DND-41 (cell line): Measurements from ENCODE around the gene C17orf50.

Experiments
- ATAC-seq: fragments of 200-7000 bp; cut with Tn5 transposase; 3 replicates; pipeline ENCODE4 v1.9.1; 2021; ENCODE audit warnings: low read depth; ENCODE audit not compliant: insufficient read depth
- DNase-seq: peaks from one replicate; pipeline ENCODE4 v3.0.0-alpha.2; 2020
- H2AFZ ChIP-seq: 2 replicates; pipeline ENCODE4 v1.6.0; 2012; ENCODE audit warnings: low read depth, low read length
- H3K27ac ChIP-seq: 2 replicates; pipeline ENCODE4 v1.5.1; 2012; ENCODE audit warnings: low read length, inconsistent platforms
- H3K27me3 ChIP-seq: fragments of 200-600 bp; sonication (generic); 2 replicates; pipeline ENCODE4 v1.6.0; 2012; ENCODE audit warnings: low read length, mild to moderate bottlenecking, inconsistent platforms; ENCODE audit not compliant: insufficient read depth, poor library complexity
- H3K36me3 ChIP-seq: 2 replicates; pipeline ENCODE4 v1.5.1; 2012; ENCODE audit warnings: low read length, inconsistent platforms; ENCODE audit not compliant: insufficient read depth
- H3K4me1 ChIP-seq: 2 replicates; pipeline ENCODE4 v1.5.1; 2012; ENCODE audit warnings: mild to moderate bottlenecking, low read length; ENCODE audit not compliant: insufficient read depth
- H3K4me2 ChIP-seq: 2 replicates; pipeline ENCODE4 v1.6.0; 2012; ENCODE audit warnings: mild to moderate bottlenecking, moderate library complexity, low read length, inconsistent platforms; ENCODE audit not compliant: insufficient read depth
- H3K4me3 ChIP-seq, 2 experiments: fragments of 200-600 bp in 1 of 2; shearing (Covaris generic) in 1 of 2; 2 replicates each; pipeline ENCODE4 v1.5.1; 2012 to 2016; ENCODE audit warnings: inconsistent platforms in 2 of 2, low read length in 2 of 2, mild to moderate bottlenecking in 2 of 2, low read depth in 1 of 2, moderate library complexity in 1 of 2
- H3K79me2 ChIP-seq: 2 replicates; pipeline ENCODE4 v1.6.0; 2012; ENCODE audit warnings: low read length, inconsistent platforms; ENCODE audit not compliant: insufficient read depth
- H3K9ac ChIP-seq: 2 replicates; pipeline ENCODE4 v1.6.0; 2012; ENCODE audit warnings: low read depth, mild to moderate bottlenecking, inconsistent platforms, low read length, moderate library complexity
- H3K9me3 ChIP-seq: 2 replicates; pipeline ENCODE4 v1.5.1; 2012; ENCODE audit warnings: low read length, moderate library complexity, mild to moderate bottlenecking, inconsistent platforms; ENCODE audit not compliant: insufficient read depth, severe bottlenecking
- H4K20me1 ChIP-seq: 2 replicates; pipeline ENCODE4 v1.6.0; 2012; ENCODE audit warnings: low read length; ENCODE audit not compliant: insufficient read depth
- CTCF ChIP-seq: IDR thresholded peaks from 2 replicates; pipeline ENCODE4 v1.5.1; 2012; ENCODE audit warnings: borderline replicate concordance, low read length, moderate library complexity, mild to moderate bottlenecking; ENCODE audit not compliant: poor library complexity, severe bottlenecking; ENCODE audit errors: extremely low read depth
- EZH2 ChIP-seq: IDR thresholded peaks from 3 replicates; pipeline ENCODE4 v1.6.1; 2012; ENCODE audit warnings: borderline replicate concordance, low read depth, mild to moderate bottlenecking, moderate library complexity, low read length, inconsistent platforms; ENCODE audit not compliant: severe bottlenecking

C17orf50 gene

GRCh38 chr17:35744830-35745229 lies 15.9 kb upstream of the C17orf50 start:
- Histone ChIP-seq H2AFZ (no peak overlapping the region), H3K4me1 (peaks cover 2% of the 10 kb centered on the region), H3K79me2 (no peaks in the 10 kb centered on the region), H3K36me3 (no peaks in the 10 kb centered on the region), H3K27me3 (peaks cover 14% of the 10 kb centered on the region), H3K9ac (no peak overlapping the region), H3K27ac (no peak overlapping the region), H3K4me3 (no peak overlapping the region), H4K20me1 (peaks cover 9% of the 10 kb centered on the region), H3K4me2 (no peak overlapping the region), H3K9me3 (no peaks in the 10 kb centered on the region)
- DNase-seq (no peak), ATAC-seq (no peak)
- TF ChIP-seq EZH2 (no peak), CTCF (no peak)

GRCh38 chr17:35745246-35745645 lies 15.4 kb upstream of the C17orf50 start:
- Histone ChIP-seq H3K4me2 (no peak overlapping the region), H2AFZ (no peak overlapping the region), H3K27ac (no peak overlapping the region), H3K9ac (no peak overlapping the region), H3K4me3 (no peak overlapping the region), H3K4me1 (peaks cover 6% of the 10 kb centered on the region), H3K79me2 (no peaks in the 10 kb centered on the region), H3K27me3 (peaks cover 18% of the 10 kb centered on the region), H3K9me3 (no peaks in the 10 kb centered on the region), H4K20me1 (peaks cover 9% of the 10 kb centered on the region), H3K36me3 (no peaks in the 10 kb centered on the region)
- DNase-seq (no peak), ATAC-seq (no peak)
- TF ChIP-seq EZH2 (no peak), CTCF (no peak)

- Histone ChIP-seq H2AFZ (no peak overlapping the region), H3K9ac (no peak overlapping the region), H3K27ac (no peak overlapping the region), H3K27me3 (peaks cover 24% of the 10 kb centered on the region), H3K4me1 (peaks cover 11% of the 10 kb centered on the region), H3K9me3 (no peaks in the 10 kb centered on the region), H3K4me3 (no peak overlapping the region), H4K20me1 (peaks cover 9% of the 10 kb centered on the region), H3K4me2 (no peak overlapping the region), H3K36me3 (no peaks in the 10 kb centered on the region), H3K79me2 (no peaks in the 10 kb centered on the region)
- ATAC-seq (no peak), DNase-seq (no peak)
- TF ChIP-seq CTCF, result no peak
- TF ChIP-seq EZH2, result no peak
Measured at GRCh38 chr17:35745749-35746320, 14.9 kb upstream of the C17orf50 start.
